ENCODE results near the gene NPAS3.

- no peak for TF ChIP-seq POLR2A (IDR thresholded peaks at IDR 0.05)
- TF ChIP-seq CTCF (IDR thresholded peaks at IDR 0.05), result no peak
Observed at GRCh38 chr14:32947081-32947480, 8.4 kb downstream of the NPAS3 start.
